HG02588 (cell line): ENCODE results near the gene ING5.
A peak's percentile ranks its signal among the peaks of the same experiment; 100 is the strongest.

Experiments
- ATAC-seq: cut with Tn5 transposase; IDR thresholded peaks from one replicate; pipeline ENCODE4 v1.9.1; 2021; ENCODE audit warnings: mild to moderate bottlenecking, moderate library complexity; ENCODE audit not compliant: unreplicated experiment

ING5 gene

DNA sequence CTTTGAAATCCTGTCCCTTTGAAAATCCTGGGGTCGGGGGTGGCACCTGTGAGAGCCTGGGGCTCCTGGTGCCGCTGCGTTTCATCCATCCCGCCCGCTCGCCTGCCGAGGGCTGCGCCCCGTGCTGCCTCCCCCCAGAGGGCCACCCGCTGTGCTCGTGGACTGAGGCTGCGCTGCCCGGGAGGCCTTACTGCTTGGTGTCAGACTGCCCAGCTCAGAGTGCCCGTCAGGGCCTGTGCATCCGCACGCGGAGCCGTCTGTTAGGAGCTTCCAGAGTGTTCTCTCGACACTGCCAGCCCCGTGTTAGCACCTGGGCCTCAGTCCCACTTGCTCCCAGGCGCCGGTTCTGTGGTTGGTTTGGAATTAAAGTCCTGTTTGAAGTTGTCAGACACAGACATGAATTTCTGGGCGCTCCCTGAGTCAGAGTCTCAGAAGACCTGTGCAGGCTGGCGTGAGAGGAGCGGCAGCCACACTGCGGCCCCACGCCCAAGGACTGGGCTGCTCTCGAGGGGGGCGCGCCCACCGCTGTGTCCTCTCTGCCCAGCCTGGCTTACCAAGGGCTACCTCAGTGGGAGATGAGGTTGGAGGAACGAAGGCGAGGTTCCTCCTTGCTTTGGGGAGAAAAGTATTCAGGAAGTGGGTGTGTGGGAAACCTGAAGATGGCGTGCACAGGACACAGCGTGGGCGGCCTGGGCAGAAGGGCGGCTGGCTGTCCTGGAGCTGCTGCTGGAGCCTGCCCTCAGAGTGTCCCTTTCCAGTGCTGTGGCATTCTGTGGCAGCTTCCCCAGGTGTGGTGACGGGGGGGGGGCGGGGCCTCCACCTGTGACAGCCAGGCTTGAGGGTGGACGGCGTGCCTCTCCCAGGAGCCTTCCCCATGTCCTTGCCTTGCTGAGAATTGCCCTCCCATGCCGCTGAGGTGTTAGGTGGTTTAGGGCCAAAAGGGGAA lies 29.3 kb upstream of the ING5 start:
- no peak for ATAC-seq

DNA sequence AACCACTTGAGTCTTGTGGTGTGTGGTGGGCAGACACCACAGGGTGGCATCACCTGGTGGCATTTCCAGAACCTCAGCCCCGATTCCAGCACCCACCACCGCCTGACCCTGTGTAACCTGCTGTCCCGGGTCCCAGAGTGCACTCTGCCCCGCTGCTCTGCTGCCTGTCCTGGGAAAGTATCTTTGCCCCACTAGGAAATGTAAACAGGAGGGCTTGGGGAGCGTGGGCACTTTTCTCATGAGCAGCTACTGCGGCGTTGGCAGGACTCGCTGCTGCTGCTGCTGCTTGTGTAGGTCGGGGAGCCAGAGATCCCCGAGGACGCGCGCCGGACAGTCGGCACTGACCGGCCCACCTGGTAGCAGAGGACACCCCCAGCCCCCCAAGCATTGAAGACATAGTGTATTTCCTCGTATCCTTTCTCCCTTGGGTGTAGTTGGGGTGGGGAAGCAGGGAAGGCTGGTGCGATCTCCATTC lies 28.6 kb upstream of the ING5 start:
- no peak for ATAC-seq

- ATAC-seq = no peak
These were observed 27.8 kb upstream of the ING5 start for GRCh38 chr2:241673797-241674725.

DNA sequence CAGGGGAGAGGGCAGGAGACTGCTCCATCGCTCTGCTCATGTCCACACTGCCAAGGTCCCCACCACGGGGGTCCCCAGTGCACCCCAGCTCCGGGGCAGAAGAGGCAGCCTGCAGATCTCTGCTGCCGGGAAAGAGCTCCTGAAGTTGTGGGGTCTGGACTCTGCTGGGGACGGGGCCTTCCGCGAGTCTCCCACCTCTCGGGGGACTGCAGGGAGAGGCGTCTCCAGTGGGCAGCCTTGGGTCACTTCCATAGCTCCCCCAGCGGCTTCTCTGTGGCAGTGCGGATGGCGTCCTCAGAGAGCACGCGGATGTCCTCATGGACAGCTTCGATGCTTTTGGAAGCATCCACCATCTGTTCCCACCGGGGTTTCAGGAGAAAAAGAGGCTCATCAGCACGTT lies 26.0 kb upstream of the ING5 start:
- no peak for ATAC-seq

DNA sequence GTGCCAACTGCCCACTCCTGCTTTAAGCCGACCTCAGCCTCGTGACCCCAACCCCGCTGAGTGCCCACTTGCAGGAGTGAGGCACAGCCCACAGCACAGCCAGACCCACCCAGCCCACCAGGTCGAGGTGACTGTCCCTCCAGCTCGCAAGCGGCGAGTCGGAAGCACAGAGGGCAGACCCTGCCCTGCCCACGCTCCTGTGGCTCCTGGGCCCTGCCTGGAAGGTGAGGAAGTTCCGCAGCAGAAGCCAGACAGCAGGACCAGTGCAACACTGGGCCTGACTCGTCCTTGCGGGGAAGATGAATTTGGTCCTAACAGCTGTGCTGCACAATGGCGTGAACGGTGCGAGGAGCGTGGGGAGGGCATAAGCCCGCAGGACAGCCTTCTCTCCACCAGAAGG lies 25.2 kb upstream of the ING5 start:
- no peak for ATAC-seq

- ATAC-seq = no peak
These were observed 24.4 kb upstream of the ING5 start for GRCh38 chr2:241677392-241677791.

- ATAC-seq = no peak
These were observed 23.5 kb upstream of the ING5 start for GRCh38 chr2:241678307-241678706.

- no peak for ATAC-seq
These were observed 22.9 kb upstream of the ING5 start for GRCh38 chr2:241678784-241679540.

DNA sequence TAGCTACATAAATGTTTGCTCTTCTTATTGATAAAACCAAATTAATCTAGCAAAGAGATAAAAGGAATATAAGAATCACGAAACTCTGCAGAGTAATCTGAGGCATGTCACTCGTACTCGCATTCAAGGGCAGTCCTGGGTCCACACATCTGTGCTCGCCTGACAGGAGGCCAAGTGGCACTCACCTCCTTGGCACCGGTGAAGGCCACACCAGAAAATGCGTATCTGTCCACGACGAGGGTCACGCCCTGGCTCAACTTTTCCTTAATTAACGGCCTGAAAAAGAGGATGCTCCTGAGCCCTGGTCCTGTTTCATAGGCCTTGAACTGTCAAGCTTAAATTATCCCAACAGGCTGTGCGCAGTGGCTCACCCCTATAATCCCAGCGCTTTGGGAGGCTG lies 21.8 kb upstream of the ING5 start:
- no peak for ATAC-seq

DNA sequence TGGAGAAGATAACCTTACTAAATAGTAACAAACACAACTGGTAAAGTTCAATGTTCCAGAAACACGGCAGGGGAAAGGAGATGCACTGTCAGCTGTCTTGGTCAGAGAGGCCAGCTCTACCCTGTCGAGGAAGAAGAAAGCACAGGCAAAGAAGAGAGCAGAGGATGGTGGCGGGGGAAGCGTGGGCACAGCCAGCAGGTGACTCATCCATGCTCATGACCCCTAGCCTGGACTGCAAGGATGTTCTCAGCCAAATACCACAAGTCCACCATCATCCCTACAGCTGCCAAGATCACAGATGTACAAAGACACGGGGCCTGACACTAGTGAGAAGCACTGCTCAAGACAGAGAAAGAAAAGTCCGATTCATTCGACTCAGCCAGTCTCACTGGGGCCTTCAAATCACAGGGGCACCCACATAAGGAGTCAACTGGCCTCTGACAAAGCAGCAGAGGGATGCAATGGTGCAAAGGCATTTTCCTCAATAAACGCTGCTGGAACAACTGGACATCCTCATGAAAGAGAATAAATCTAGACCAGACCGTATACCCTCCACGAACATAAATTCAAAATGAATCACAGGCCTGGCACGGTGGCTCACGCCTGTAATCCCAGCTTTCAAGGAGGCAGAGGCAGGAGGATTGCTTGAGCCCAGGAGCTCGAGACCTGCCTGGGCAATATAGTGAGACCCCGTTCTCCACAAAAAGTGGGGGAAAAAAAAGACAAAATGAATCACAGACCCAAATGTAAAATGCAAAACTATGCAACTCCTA lies 20.8 kb upstream of the ING5 start:
- ATAC-seq = no peak

DNA sequence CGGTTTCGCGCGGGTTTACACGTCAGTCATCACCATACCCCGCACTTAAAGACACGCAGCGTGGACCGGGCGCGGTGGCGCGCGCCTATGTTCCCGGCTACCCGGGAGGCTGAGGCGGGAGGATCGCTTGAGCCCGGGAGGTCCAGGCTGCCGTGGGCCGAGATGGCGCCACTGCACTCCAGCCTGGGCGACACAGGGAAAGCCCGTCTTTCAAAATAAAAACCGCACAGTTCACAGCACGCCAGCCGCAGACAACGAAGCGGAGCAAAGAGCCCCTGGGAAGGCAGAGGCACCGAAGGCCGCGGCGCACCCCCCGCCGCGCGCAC lies 15.6 kb upstream of the ING5 start:
- ATAC-seq = peak; percentile 14

DNA sequence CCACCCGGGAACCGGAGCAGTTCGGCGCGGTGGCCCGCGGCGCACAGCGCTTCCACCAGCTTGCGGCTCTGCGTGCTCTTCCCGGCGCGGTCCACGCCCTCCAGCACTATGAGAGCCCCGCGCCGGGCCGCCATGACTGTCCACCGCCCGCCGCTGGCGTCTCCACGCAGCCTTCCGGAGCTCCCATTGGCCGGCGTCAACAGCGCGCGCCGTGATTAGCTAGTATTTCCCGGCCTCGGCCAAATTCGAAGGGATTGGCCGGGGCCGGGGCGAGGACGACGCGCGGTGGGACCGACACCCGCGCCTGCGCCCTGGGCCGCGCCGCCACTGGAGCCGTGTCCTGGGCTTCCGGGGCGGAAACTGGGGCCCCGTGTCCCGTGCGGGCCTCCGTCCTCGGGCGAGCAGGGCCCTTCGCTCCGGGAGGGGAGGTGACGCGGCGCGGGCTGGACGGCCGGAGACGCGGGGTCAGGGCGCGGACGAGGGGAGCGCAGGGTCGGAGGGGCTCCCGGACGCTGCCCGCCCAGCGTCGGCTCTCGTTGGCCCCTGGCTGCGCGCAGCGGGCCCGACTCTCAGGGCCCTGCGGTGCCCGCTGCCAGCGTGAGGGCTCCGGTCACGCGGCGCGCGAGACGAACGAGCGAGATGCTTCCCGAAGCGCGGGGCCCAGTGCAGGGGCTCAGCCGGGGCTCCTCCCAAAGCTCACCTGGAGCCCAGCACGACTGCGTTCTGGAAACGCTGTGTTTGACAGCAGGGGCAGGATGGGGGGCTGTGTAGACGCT lies 15.0 kb upstream of the ING5 start, which contains the start of gene DTYMK:
Gene DTYMK (minus strand): TSS at position 166 of the 776 bp plus-strand sequence. CDS start 32 bp downstream, at position 134.
- peak; percentile 93 for ATAC-seq

- no peak for ATAC-seq
These were observed 12.5 kb upstream of the ING5 start for GRCh38 chr2:241689306-241689705.

DNA sequence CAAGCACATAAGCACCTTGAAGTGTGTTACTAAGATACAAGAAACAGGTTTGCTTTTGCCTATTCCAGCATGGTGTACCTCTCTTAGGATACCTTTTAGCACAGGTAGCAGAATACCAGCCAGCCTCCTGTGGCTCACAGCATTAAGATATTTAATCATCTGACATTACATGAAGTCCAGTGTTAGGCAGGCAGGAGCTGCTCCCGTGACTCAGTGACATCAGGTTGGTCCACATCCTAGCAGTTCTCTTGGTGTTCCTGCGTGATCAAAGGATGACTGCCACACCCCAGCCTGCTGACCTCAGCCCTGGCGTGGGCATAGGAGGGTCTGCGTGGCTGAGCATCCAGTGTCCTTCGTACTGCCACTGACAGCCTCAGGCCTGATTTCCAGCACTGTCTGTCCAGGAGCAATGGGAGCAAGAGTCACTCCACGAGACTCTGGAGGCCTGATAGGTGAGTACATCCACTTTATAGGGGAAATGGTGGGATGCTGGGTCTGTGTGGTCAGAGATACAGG lies 11.6 kb upstream of the ING5 start:
- no peak for ATAC-seq

- no peak for ATAC-seq
These were observed 9.4 kb upstream of the ING5 start for GRCh38 chr2:241692448-241692847.

GRCh38 chr2:241695651-241696050 lies 6.2 kb upstream of the ING5 start:
- no peak for ATAC-seq

DNA sequence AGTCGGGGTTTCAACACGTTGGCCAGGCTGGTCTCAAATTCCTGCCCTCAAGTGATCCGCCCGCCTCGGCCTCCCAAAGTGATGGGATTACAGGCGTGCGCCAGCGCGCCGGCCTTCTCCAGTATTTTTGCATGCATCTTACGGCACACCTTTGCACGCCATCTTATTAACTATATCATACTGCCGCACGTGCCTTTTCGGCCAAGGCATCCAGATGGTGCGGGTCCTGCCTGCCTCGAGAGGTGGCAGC lies 765 bp upstream of the ING5 start:
- no peak for ATAC-seq

DNA sequence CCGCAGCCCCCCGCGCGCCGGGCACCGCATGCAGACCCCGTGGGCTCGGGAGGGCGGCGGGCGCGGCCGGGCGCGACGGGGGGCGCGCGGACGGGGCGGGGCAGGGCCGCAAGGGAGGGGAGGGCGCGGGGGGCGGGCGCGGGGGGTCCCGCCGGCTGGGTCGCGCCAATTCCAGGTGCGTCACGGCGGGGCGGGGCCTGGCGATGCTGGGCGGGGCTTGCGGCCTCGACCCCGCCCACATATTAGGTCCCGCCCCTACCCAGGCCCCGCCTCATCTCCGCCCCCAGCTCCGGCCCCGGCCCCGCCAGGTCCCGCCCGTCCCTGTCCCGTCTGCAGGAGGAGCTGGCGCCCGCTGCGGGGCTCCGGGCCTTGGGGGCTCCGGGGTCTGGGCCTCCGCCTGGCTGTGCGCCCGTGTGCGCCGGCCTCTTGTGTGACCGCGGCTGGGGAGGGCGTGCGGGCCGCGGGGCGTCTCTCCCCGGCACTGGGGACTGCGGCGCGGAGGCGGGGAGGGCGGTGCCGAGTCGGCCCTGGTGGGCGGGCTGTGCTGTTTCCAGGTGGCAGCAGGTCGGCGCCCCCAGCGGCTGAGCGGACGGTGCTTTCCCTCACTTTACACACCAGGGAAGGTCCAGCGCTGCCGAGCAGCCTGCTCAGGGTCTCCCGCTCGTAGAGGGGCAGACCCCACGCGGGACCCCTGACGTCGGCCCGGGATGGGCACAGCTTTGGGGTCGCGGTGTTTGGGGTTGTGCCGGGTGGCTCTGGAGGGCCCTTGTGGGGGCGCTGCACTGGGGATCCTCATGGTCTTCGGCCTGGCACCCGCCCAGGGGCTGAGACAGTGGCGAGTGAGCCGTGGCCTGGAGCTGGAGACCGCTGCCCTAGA lies 554 bp downstream of the ING5 start:
- ATAC-seq = peak; percentile 61
